ENCODE results near the gene ZNF26. TPM values are rescaled to one million over a fixed set of nuclear protein-coding genes. Genes with fewer than 3 reads are reported as not detected.
"Not testable (repeated sequence)": the region's sequence is repeated elsewhere in the genome, so short reads cannot be mapped to it uniquely, and the experiment has no call there.

ZNF26 gene
- total RNA-seq, 1 donor from 2014 or later = 24.9 TPM

DNA sequence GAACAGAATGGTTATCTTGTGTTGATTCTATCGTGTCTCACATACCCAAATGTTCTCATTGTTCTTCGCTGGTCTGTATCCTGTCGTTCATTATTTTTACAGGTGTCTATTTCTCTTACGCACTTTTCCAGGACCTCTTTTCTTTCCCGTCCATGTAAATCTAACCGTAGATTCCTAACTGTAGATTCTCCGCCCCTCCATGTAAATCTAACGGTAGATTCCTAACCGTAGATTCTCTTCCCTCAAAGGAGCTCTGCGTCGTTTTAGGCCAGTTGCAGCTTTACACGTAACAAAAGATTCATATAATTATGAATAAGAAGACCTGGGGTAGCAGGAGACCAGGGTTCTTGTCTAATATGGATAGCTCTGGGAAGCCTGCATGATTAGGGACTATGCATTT is 20.4 kb upstream of the ZNF26 start:
- intact Hi-C loops (cut with micrococcal nuclease) = no loop called here
- ATAC-seq (ENCODE audit: low read depth) = no peak
- ChIA-PET POLR2A (no interaction called here), CTCF (no interaction called here)
- DNase-seq = no peak
- Mint-ChIP-seq H3K36me3 (ENCODE audit: low read depth) (peaks cover 28% of the 10 kb centered on the region), H3K27me3 (no peaks in the 10 kb centered on the region), H3K4me3 (no peak overlapping the region), H3K9me3 (peaks cover 9% of the 10 kb centered on the region), H3K27ac (no peak overlapping the region), H3K4me1 (no peaks in the 10 kb centered on the region)
- TF ChIP-seq, protein P1, sequence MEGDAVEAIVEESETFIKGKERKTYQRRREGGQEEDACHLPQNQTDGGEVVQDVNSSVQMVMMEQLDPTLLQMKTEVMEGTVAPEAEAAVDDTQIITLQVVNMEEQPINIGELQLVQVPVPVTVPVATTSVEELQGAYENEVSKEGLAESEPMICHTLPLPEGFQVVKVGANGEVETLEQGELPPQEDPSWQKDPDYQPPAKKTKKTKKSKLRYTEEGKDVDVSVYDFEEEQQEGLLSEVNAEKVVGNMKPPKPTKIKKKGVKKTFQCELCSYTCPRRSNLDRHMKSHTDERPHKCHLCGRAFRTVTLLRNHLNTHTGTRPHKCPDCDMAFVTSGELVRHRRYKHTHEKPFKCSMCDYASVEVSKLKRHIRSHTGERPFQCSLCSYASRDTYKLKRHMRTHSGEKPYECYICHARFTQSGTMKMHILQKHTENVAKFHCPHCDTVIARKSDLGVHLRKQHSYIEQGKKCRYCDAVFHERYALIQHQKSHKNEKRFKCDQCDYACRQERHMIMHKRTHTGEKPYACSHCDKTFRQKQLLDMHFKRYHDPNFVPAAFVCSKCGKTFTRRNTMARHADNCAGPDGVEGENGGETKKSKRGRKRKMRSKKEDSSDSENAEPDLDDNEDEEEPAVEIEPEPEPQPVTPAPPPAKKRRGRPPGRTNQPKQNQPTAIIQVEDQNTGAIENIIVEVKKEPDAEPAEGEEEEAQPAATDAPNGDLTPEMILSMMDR (IDR thresholded peaks at IDR 0.05) = no peak

DNA sequence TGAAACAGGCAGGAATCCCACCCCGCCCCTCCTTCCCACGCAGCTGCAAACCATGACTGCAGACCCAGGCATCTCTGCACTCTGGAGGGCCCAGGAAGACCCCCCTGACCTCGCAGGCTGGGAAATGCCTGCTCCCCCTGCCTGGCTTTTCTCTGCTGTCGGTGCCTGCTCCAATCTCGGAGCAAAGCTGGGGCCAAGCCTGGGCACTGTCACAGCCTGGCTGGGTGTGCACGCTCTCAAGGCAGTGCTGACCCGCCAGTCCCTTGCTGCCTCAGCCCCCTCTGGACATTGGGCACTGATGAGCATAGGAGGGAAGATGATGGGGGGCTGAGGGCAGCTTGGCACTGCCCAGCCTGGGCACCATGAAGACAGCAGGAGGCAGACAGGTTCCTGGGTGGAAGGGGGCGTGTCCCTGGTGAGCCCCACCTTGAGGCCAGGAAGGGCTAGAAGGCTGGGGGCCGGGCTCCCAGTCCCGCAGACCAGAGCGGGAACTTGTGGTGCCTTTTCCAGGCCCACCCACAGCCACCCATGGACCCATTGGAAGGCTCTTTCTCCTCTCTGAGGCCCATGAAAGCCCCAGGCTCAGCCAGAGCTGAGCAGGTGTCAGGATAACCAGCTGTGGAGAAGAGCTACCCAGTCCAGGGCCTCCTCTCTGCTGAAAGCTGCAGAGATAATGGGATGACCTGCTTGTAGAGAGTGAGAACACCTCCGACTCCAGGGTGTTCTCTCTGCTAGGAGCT is 19.3 kb upstream of the ZNF26 start:
- Mint-ChIP-seq H3K27ac (no peak overlapping the region), H3K9me3 (peaks cover 9% of the 10 kb centered on the region), H3K4me1 (no peaks in the 10 kb centered on the region), H3K4me3 (no peak overlapping the region), H3K27me3 (no peaks in the 10 kb centered on the region), H3K36me3 (ENCODE audit: low read depth) (peaks cover 25% of the 10 kb centered on the region)
- no peak for ATAC-seq (ENCODE audit: low read depth)
- POLR2A ChIA-PET = no interaction called here
- intact Hi-C loops (cut with micrococcal nuclease) = no loop called here
- CTCF ChIA-PET = no interaction called here
- no peak for DNase-seq
- TF ChIP-seq, protein P1 (IDR thresholded peaks at IDR 0.05) = no peak

DNA sequence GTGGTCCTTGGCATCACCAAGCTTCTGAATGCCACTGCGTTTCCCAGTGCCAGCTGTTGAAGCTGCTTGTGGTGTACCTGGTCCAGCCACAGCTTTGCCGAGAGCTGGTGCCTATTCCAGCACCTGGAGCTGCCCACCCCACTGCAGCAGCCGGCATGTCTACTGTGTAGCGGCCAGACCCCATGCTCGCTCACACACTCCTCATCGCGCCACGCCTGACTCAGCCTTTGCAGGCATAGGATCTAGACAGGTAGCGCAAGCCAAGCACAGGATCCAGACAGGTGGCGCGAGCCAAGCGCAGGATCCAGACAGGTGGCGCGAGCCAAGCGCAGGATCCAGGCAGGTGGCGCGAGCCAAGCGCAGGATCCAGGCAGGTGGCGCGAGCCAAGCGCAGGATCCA is 18.4 kb upstream of the ZNF26 start:
- TF ChIP-seq, protein P1 (IDR thresholded peaks at IDR 0.05) = no peak
- CTCF ChIA-PET = no interaction called here
- Mint-ChIP-seq H3K4me3 (no peak overlapping the region), H3K27me3 (no peaks in the 10 kb centered on the region), H3K36me3 (ENCODE audit: low read depth) (peaks cover 20% of the 10 kb centered on the region), H3K9me3 (peaks cover 15% of the 10 kb centered on the region), H3K27ac (no peak overlapping the region), H3K4me1 (no peaks in the 10 kb centered on the region)
- ATAC-seq (ENCODE audit: low read depth) = no peak
- intact Hi-C loops (cut with micrococcal nuclease) = no loop called here
- POLR2A ChIA-PET = no interaction called here
- DNase-seq = no peak

DNA sequence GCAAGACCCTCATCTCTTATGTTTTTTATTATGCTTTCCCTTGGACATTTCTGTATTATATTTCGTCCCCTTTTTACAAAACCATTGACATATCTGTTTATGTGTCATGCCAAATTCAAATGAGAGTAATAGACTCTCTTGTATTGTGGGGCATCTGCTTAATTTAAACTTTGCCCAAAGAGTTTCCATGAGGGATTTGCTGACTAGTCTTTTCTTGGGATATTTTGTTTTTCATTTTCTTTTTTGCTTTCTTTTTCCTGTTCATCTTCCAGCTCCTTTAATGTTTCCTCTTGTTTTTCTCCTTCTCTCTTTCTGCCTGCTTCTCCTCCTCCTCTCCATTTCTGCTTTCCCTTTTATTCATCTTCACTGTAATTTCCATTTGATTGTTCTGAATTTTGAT is 13.8 kb upstream of the ZNF26 start:
- Mint-ChIP-seq H3K4me1 (no peaks in the 10 kb centered on the region), H3K4me3 (no peak overlapping the region), H3K36me3 (ENCODE audit: low read depth) (peaks cover 2% of the 10 kb centered on the region), H3K9me3 (peaks cover 22% of the 10 kb centered on the region), H3K27me3 (no peaks in the 10 kb centered on the region), H3K27ac (no peak overlapping the region)
- ATAC-seq (ENCODE audit: low read depth) (no peak), DNase-seq (no peak)
- ChIA-PET POLR2A (no interaction called here), CTCF (no interaction called here)
- TF ChIP-seq, protein P1 (IDR thresholded peaks at IDR 0.05) = no peak
- intact Hi-C loops (cut with micrococcal nuclease) = no loop called here

DNA sequence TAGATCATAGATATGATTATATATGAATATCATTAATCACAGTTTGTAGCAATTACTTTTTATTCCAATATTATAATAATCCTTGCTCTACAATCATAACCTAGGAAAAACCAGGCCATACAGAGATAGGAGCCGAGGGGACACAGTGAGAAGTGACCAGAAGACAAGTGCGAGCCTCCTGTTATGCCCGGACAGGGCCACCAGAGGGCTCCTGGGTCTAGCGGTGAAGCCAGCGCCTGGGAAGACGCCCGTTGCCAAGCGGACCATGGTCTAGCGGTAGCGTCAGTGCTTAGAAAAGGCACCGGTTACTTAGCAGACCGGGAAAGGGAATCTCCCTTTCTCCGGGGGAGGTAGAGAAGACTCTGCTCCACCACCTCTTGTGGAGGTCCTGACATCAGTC is 9.3 kb upstream of the ZNF26 start:
- DNase-seq; H3K4me1 Mint-ChIP-seq; H3K27ac Mint-ChIP-seq; H3K4me3 Mint-ChIP-seq; ATAC-seq (ENCODE audit: low read depth); CTCF ChIA-PET; intact Hi-C loops (cut with micrococcal nuclease); H3K36me3 Mint-ChIP-seq (ENCODE audit: low read depth); H3K27me3 Mint-ChIP-seq; POLR2A ChIA-PET: not testable (repeated sequence)
- peaks cover 28% of the 10 kb centered on the region for H3K9me3 Mint-ChIP-seq

All from activated B cell treated with CpG ODN at 0.5 μM for 24 hours (primary cell).